GM19467 (cell line): ENCODE results near the gene ACTR5.
"Not testable (repeated sequence)": the region's sequence is repeated elsewhere in the genome, so short reads cannot be mapped to it uniquely, and the experiment has no call there.

ENCODE experiments used
- ATAC-seq: cut with Tn5 transposase; IDR thresholded peaks from one replicate; pipeline ENCODE4 v1.9.1; 2021; ENCODE audit warnings: mild to moderate bottlenecking, moderate library complexity; ENCODE audit not compliant: unreplicated experiment

ACTR5 gene

GRCh38 chr20:38804682-38805501 is 56.6 kb downstream of the ACTR5 start:
- ATAC-seq = peak; percentile 26

GRCh38 chr20:38805502-38805957 is 57.3 kb downstream of the ACTR5 start, which contains the start of gene PPP1R16B:
Gene PPP1R16B, plus strand, starts transcription at chr20:38805697. Its CDS starts 30,229 bp downstream, at chr20:38835926.
- peak; percentile 45 for ATAC-seq

GRCh38 chr20:38805958-38806854 is 57.9 kb downstream of the ACTR5 start:
- no peak for ATAC-seq

GRCh38 chr20:38806855-38807655 is 58.8 kb downstream of the ACTR5 start:
- no peak for ATAC-seq

- ATAC-seq = no peak
Observed at GRCh38 chr20:38809942-38810341, 61.7 kb downstream of the ACTR5 start.

- ATAC-seq = no peak
Observed at GRCh38 chr20:38810926-38811630, 62.8 kb downstream of the ACTR5 start.

- no peak for ATAC-seq
Observed at GRCh38 chr20:38811769-38812168, 63.5 kb downstream of the ACTR5 start.

- no peak for ATAC-seq
Observed at GRCh38 chr20:38812182-38812581, 63.9 kb downstream of the ACTR5 start.

GRCh38 chr20:38812709-38813573 is 64.7 kb downstream of the ACTR5 start:
- ATAC-seq = no peak

GRCh38 chr20:38813574-38813962 is 65.3 kb downstream of the ACTR5 start:
- not testable (repeated sequence) for ATAC-seq

- ATAC-seq = no peak
Observed at GRCh38 chr20:38815446-38815845, 67.2 kb downstream of the ACTR5 start.

GRCh38 chr20:38818113-38819065 is 70.1 kb downstream of the ACTR5 start:
- no peak for ATAC-seq
